ENCODE measurements around the gene BST1. TPM values are rescaled to one million over a fixed set of nuclear protein-coding genes. Genes with fewer than 3 reads are reported as not detected.

Gene BST1
- total RNA-seq, 1 experiment from 2014 or later: 1.1 TPM

- no peak for TF ChIP-seq CTCF (IDR thresholded peaks at IDR 0.05; ENCODE audit: unreplicated experiment)
- ChIA-PET CTCF (no interaction called here), POLR2A (no interaction called here)
- intact Hi-C loops (cut with micrococcal nuclease): no loop called here
- H3K27me3 Mint-ChIP-seq (ENCODE audit: insufficient read depth, unreplicated experiment): peaks cover 38% of the 10 kb centered on the region
- no peaks in the 10 kb centered on the region for H3K9me3 Mint-ChIP-seq (ENCODE audit: unreplicated experiment)
- H3K4me3 Mint-ChIP-seq (ENCODE audit: unreplicated experiment): no peak overlapping the region
- H3K4me1 Mint-ChIP-seq (ENCODE audit: insufficient read depth, unreplicated experiment): peaks cover 17% of the 10 kb centered on the region
- H3K27ac Mint-ChIP-seq (ENCODE audit: low read depth, unreplicated experiment): no peak overlapping the region
- DNase-seq (ENCODE audit: unreplicated experiment): no peak
- no TSS peak for BruUV-seq (replicated peaks)
- H3K36me3 Mint-ChIP-seq (ENCODE audit: insufficient read depth, unreplicated experiment): no peaks in the 10 kb centered on the region
Measured at GRCh38 chr4:15776871-15777648, 74.2 kb downstream of the BST1 start.

- H3K9me3 Mint-ChIP-seq (ENCODE audit: unreplicated experiment): no peaks in the 10 kb centered on the region
- no peak for TF ChIP-seq CTCF (IDR thresholded peaks at IDR 0.05; ENCODE audit: unreplicated experiment)
- no peak overlapping the region for H3K27ac Mint-ChIP-seq (ENCODE audit: low read depth, unreplicated experiment)
- CTCF ChIA-PET: no interaction called here
- peaks cover 18% of the 10 kb centered on the region for H3K4me1 Mint-ChIP-seq (ENCODE audit: insufficient read depth, unreplicated experiment)
- H3K36me3 Mint-ChIP-seq (ENCODE audit: insufficient read depth, unreplicated experiment): no peaks in the 10 kb centered on the region
- no TSS peak for BruUV-seq (replicated peaks)
- intact Hi-C loops (cut with micrococcal nuclease): no loop called here
- POLR2A ChIA-PET: no interaction called here
- DNase-seq (ENCODE audit: unreplicated experiment): no peak
- H3K4me3 Mint-ChIP-seq (ENCODE audit: unreplicated experiment): no peak overlapping the region
- H3K27me3 Mint-ChIP-seq (ENCODE audit: insufficient read depth, unreplicated experiment): peaks cover 31% of the 10 kb centered on the region
Measured at GRCh38 chr4:15777697-15778288, 74.9 kb downstream of the BST1 start.

- no peak for TF ChIP-seq CTCF (IDR thresholded peaks at IDR 0.05; ENCODE audit: unreplicated experiment)
- Mint-ChIP-seq H3K27ac (ENCODE audit: low read depth, unreplicated experiment) (peak within 1 kb of the TSS; percentile 46), H3K4me1 (ENCODE audit: insufficient read depth, unreplicated experiment) (peaks cover 18% of the 10 kb centered on the region), H3K4me3 (ENCODE audit: unreplicated experiment) (peak within 1 kb of the TSS; percentile 53), H3K36me3 (ENCODE audit: insufficient read depth, unreplicated experiment) (no peaks in the 10 kb centered on the region), H3K9me3 (ENCODE audit: unreplicated experiment) (no peaks in the 10 kb centered on the region), H3K27me3 (ENCODE audit: insufficient read depth, unreplicated experiment) (peaks cover 24% of the 10 kb centered on the region)
- intact Hi-C loops (cut with micrococcal nuclease): no loop called here
- no peak for DNase-seq (ENCODE audit: unreplicated experiment)
- ChIA-PET POLR2A (interaction anchor here (0.5 kb wide), 1 partner anchor 148 kb away, joined by 4 read pairs; no protein-coding TSS in a partner anchor), CTCF (interaction anchor here (0.6 to 1.7 kb wide), 2 partner anchors 177 to 223 kb away, joined by 3 read pairs; no protein-coding TSS in a partner anchor)
- no TSS peak for BruUV-seq (replicated peaks)
Measured at GRCh38 chr4:15778289-15779241, 75.7 kb downstream of the BST1 start, which contains the start of gene CD38. Gene CD38 (plus strand): TSS chr4:15778328. CDS start chr4:15778415, 87 bp downstream.
